T-helper 2 cell (primary cell): ENCODE measurements around the gene C2orf92.
"Not testable (repeated sequence)": the region's sequence is repeated elsewhere in the genome, so short reads cannot be mapped to it uniquely, and the experiment has no call there.

Experiments
- DNase-seq, 5 experiments: peaks; one replicate each; pipeline versions ENCODE4 v3.0.0 to v3.0.0-alpha.2; 2012 to 2022

Gene C2orf92

DNA sequence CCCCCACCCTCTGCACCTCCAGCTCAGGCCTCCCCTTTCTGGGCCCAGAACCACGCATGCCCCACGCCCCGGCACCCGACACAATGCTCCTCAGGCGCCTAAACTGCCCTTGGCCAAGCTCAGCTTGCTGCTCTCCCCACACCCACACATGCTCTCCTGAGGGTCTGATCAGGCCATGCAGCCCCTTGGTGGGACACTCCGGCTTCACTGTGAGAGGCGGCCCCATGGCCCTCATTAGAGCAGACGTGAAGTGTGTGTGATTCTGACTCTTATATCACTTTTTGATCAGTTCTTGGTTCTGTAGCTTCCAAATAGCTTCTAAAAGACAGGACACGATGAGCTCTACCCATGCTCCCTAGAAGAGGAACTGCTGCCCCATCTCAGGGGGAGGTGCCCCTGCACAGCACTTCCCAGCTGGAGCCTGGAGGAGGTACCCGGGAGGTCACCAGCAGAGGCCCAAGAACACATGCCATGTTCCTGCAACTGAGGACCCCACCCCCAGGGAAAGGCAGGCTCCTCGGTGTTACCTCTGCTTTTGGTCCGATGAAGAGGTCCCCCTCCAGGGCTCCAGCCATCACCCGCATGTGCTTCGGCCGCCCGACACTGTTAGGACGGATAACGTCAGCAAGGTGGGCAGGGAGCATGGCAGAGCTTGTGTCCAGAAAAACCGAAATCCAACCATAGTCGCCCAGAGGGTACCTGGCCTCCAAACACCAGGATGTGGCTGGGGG, 9.3 kb upstream of the C2orf92 start:
- DNase-seq: no peak

DNA sequence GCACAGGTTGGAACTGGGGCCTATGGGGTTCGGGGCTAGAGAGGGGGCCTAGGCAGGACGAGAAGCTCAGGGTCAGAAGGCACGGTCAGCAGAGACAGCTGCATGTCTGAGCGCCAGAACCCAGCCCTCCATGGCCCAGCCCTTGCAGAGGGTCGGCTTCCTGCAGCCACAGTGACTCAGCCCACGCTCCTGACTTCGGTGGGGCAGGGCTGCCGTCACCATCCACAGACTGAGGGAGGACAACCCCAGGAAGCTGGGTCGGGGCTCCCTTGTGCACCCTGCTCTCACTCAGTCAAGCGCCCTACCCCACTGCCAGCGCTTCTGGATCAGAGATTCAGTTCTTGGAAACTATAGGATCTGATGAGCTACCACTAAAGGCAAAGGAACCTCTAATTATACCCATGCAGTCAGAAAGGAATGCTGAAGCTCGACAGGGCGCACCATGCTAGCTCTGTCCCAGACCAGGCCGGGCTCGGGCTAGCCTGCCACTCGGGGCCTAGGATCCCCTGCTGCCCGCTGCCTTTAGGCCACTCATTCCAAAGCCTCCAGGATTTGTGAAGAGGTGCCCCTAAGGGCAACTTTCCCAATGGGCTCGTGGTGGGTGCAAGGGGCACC, 8.6 kb upstream of the C2orf92 start:
- no peak for DNase-seq

DNA sequence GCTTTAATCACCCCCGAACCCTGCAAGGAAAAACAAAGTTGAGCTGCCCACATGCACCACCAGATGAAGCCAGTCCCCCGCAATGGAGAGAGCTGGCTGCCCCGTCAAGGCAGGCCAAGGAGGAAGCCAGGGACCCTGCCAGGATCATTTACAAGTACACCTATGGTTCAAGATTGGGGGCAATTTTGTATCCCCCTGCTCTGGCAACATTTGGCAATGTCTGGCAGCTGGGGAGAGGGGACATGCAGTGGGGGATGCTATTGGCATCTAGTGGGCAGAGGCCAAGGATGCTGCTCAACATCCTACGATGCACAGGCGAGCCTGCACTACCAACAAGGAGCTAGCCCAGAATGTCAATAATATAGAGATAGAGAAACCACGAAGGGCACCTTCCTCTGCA, 7.6 kb upstream of the C2orf92 start:
- no peak for DNase-seq

DNA sequence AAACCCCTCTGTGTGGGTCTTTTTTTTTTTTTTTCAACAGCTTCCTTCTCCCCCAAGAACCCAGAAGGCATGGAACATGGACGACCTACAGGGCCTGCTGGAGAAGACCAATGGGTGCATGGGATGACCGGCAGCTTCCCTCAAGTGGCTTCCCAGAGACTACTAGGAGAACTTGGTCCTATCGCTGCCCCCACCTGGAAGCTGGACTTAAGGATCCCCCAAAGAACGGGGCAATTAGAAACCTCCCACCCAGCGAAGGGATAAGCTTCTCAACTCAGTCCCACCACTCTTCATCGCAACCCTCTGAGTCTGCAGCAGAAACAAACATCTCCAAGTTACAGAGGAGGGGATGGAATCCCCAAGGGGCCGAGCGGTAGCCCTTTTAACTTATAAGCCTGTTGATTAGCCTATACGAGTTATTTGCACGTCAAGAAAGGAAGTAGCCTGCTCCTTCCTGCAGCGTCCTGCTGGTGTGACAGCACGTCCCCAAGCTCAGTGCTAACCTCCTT, 7.1 kb upstream of the C2orf92 start:
- no peak for DNase-seq

DNA sequence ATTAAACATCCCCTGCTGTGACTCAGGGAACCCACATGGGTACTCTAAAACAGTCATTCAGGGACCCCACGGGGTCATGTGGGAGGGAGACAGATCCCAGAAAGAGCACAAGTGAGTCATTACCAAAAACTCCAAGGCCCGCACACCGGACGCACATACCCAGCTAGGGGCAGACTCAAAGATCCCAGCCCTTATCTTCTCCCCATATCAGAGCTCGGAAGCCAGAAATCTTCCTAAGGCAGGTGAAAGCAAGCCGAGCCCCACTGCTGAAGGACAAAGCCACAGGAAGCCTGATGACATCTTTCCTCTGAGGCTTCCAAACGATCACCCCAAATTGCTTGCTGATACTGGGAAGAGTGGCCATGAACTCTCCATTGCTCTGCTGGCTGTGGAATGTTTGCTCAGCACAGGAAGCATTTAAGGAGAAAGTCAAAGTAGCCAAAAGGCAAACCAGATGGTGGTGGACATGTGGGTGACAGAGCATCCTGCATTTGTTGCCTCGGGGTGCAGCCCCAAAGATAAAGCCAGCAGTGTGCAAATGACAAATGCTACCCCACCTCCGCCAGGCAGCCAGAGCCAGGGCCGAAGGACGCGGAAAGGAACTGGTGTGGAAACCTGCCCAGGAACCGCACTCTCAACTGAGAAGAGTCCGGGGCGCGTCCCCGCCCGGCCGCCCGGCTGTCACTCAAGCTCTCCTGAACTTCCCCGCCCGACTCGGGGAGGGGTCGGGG, 6.5 kb upstream of the C2orf92 start:
- peak in 4 of 5 experiments; percentile 45 to 90 (median 68) for DNase-seq

DNA sequence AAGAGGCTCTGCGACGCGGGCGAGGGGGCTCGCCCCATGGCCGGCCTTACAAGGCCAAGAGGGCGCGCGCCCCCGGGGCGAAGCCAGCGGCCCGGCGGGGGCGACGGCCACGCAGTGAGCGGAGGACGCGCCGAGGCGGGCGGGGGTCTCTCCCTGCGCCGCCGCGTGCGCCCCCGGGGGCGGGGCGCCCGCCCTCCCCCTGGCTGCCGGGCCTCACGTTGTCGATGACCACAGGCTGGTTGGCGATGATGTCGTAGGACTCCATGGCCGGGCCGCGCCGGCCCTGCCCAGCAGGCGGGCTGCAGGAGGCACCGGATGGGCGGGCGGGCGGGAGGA, 5.9 kb upstream of the C2orf92 start:
- no peak for DNase-seq

DNA sequence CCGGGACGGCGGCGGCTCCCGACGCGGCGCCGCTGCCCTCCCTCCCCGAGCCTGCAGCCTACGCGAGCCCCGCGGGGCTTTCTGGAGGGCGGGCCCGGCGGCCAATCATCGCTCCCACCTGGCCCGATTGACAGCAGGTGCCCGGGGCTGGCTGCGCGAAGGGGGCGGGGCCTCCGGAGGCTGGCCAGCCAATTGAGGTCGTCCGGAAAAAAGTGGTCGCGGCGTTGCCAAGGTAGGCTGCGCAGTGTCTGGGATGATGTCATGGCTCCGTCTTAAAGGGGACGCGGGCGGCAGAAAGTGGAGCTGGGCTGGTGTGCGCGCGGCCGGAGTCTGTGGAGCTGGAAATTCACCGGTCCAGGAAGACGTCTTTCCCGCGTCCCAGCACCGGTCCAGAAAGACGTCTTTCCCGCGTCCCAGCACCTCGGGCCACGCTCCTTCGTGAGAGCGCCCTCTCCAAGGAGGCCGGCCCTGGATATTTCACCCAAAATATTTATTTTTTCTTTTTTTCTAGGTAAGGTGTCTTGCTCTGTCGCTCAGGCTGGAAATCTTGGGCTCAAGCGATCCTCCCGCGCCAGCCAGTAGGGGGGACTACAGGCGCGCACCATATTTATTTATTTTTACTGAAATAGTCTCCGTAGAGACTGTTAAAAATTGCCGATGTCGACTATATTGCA, 5.4 kb upstream of the C2orf92 start, which contains the start of gene ACTR1B:
Gene ACTR1B (minus strand): TSS at position 83 of the 674 bp plus-strand sequence. CDS start 154 bp downstream, outside the sequence.
- DNase-seq: peak; percentile 95 to 99 (median 98)

DNA sequence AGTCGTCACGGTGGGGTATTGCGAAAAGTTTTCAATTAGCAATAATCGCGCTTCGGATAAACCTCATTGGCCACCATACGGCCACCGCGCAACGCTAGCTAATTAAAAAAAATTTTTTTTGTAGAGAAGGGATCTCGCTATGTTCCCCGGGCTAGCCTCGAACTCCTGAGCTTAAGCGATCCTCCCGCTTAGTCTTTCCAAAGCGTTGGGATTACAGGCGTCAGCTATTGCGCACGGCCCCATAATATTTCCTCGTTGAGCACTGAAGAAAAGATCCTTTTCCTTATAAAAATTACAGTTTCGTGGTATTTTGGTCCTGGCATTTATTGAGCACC, 4.9 kb upstream of the C2orf92 start:
- DNase-seq: no peak

DNA sequence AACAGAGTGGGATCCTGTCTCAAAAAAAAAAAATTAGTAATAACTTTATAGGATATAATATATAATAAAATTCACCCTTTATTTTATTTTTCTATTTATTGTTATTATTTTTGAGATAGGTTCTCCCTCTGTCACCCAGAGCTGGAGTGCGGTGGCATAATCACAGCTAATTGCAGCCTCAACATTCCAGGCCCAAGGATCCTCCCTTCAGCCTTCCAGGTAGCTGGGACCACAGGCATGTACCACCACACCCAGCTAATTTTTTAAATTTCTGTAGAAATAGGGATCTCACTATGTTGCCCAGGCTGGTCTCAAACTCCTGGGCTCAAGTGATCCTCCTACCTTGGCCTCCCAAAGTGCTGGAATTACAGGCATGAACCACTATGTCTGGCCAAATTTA, 958 bp downstream of the C2orf92 start:
- no peak for DNase-seq

DNA sequence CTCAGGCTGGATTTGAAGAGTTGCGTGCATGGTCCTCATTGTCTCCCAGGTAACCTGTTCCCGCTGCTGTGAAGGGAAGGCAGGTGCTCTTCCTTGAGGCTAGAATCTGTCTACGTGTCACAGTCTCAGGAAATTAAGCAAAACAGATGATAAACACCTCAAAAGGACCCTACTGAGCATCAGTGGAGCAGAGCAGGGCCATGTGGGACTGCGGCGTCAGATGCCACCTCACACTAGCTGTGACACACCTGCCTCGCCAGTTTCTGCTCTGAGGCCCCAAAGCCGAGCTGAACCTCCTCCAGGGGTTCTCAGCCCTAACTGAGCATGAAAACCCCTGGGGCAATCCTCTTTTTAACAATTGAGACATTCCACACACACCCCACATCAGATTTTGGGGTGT, 2.0 kb downstream of the C2orf92 start:
- DNase-seq: no peak

DNA sequence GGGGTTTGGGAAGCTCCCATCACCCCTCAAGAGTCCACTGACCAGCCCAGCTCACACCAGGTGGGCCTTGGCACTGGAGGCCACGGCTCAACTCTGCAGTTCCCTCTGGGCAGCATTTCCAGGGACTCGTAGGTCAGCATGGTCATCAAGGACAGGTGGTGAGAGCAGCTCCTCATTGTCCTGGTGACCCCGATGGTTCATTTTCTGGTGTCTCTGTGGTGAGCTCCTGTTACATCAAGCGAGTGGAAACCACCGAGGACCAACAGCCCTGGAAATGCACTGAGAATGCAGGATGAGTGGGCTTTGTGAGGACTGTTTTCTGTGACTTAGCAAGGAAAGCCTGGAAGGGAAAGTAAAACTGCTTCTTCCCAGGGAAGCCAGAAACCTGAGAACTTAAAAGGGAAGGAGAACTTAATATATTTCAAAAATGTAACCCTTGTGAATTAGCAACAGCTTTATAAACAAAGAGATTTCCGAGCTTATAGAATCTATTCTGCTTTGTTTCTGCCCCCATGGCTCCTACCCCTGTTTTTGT, 3.2 kb downstream of the C2orf92 start:
- not testable (repeated sequence) for DNase-seq

DNA sequence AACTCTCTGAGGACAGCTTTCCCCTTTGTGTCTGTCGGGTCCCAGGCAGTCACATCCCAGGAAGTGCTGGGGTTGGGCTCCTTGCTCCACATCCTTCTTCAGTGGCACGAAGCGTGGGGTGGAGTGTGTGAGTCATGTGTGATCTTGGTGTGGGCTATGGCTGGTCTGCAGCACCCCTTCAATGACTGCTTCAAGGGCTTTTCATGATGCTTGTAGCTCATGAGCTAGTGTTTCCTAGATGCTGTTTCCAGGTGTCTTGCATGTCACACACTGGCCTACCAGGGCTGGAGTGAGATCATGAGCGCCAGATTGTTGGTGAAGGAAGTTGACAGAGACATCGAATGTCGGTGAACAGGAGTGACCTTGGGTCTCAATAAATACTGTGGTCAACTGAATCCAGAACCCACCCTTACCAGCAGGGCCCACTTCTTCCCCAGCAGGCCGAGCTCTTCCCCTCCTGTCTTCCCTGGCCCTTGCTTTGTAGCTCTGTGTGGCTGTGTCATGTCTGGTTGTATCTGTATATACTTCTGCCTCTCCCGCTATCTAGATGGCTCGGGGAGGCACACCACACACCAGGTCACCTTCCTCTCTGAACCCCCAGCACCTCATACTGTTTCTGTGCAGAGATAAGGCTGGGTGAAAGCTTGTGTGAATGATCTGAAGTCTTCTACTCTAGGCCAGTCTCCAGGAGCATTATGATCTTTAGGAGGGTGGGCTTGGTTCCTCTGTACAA, 3.8 kb downstream of the C2orf92 start:
- DNase-seq: no peak

DNA sequence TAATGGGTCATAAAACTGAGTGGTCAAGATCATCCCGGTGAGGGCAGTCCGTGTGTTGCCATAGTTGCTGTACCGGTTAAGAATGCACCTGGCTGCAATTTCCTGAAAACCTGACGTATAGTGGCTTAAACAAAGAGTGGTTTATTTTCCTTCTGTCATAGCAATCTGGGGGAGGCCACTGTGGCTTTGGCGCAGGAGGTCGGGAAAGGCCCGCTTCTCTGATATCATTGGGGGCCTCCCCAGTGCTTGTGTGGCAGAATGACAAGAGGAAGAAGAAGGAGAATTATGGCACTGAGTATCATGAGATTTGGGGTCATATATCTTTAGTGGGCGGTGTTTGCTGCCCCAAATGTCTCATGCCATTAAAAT, 4.4 kb downstream of the C2orf92 start:
- no peak for DNase-seq

DNA sequence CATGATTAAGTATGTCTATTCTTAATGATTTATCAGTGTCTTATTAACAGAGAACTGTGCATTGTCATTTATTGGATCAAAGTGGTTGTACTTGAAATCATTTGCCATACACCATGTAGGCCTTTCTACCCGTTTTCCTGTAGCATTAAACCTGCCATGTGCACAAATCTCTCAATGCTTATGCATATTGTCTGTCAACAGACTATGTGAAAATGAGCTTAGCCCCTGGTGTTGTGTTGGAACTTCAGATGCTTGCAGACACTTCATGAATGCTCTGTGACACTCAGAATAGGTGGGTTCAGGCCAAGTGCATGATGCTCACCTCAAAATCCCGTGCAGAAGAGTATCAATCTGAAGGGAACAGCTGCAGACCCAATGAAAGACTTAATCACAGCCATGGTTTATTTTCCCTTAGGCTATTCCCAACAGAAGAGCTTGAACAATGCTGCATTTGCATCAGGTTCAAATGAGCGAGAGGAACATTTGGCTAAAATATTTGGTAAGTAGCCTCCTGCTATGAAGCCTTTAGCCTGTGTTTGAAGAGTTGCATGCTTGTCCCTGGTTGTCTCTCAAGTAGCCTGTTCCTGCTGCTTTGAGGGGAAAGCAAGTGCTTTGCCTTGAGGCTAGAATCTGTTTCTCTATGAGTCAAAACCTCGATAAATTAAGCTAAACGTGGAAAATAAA, 6.1 kb downstream of the C2orf92 start:
- no peak for DNase-seq

DNA sequence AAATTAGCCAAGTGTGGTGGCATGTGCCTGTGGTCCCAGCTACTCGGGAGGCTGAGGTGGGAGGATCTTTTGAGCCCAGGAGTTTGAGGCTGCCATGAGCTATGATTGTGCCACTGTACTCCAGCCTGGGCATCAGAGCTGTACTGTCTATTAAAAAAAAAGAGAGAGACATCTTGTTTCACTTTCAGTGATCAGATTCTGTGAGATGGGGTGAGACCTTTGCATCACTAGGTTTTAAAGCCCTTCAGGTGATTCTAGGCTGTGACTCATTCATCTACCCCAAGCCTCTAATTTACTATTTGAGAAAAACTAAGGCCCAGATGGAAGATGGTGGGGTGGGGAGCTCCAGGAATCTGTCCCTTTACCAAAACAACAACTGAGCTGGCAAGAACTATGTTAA, 7.1 kb downstream of the C2orf92 start:
- peak in 1 of 5 experiments; percentile 72 for DNase-seq

DNA sequence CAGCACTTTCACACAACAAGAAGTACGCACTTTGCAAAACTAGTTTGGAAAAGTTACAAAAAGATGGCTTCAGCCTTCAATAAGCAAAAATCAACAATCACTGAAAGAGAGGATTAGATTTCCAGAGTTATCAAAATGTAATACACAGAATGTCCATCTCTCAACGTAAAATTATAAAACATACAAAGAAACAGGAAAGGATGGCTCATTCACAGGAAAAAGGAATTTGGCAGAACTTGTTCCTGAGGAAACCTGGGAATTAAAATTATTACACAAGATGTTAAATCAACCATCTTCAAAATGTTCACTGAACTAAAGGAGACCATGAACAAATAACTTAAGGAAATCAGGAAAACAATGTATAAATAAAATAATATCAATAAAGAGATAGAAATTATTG, 8.0 kb downstream of the C2orf92 start:
- DNase-seq: no peak

DNA sequence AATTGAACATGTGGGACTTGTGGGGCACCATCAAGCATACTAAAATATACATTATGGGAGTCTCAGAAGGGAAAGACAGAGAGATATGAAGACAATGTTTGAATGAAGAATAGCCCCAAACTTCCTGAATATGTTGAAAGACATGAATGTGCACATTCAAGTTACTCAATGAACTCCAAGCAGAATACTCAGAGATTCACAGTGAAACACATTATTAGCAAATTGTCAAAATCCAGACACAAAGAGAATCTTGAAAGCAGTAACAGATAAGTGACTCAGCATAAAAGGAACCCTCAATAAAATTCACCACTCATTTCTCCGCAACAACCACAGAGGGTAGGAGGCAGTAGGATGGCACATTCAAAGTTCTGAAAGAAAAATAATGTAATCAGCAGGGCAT, 8.8 kb downstream of the C2orf92 start:
- DNase-seq: no peak

DNA sequence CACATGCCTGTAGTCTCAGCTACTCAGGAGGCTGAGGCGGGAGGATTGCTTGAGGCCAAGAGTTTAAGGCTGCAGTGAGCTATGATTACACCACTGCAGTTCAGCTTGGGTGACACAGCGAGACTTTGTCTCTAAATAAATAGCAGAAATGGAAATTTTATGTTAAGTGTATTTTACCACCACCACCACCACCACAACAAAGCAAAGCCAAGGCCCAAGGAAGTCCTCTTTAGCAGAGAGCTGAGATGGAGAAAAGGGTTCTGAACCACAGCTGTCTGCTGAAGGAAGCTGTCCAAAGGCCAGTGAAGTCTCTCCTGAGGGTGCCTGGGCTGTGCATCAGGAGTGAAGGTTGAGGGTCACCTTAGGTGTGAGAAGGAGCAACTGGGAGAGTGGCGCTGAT, 17.7 kb downstream of the C2orf92 start:
- DNase-seq: peak in 1 of 5 experiments; percentile 73

DNA sequence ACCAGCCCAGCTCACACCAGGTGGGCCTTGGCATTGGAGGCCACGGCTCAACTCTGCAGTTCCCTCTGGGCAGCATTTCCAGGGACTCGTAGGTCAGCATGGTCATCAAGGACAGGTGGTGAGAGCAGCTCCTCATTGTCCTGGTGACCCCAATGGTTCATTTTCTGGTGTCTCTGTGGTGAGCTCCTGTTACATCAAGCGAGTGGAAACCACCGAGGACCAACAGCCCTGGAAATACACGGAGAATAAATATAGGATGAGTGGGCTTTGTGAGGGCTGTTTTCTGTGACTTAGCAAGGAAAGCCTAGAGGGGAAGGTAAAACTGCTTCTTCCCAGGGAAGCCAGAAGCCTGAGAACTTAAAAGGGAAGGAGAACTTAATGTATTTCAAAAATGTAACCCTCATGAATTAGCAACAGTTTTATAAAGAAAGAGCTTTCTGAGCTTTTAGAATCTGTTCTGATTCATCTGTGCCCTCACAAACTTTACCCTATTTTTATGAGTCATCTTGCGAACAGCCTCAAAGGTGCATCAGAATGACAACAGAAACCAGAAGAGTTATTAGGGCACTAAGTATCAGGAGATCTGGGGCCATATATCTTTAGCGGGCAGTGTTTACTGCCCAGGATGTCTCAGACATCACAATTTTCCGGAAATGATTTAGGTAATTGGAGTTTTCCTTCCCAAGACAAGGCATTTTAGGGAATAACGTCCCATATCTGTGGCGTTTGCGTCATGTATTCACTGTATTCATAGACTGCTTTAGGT, 18.7 kb downstream of the C2orf92 start:
- DNase-seq: peak in 1 of 5 experiments; percentile 85

DNA sequence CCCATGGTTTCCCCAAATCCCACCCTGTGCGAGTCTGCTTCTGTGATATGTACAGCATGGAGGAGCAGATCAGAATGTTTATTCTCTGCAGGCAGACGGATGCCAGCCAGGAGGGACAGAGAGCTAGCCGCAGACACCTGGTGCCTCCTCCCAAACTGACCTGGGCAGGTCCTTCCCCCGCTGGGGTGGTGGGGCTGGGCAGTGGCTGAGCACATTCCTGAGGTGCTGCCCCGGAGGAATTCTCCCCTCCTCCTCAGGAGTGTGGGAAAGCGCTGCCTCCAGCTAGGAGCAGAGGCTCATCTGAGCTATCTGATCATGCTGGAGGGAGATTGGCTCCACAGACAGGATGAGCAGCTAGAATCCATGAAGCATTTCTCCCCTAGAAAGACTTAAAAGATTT, 21.7 kb downstream of the C2orf92 start:
- no peak for DNase-seq

DNA sequence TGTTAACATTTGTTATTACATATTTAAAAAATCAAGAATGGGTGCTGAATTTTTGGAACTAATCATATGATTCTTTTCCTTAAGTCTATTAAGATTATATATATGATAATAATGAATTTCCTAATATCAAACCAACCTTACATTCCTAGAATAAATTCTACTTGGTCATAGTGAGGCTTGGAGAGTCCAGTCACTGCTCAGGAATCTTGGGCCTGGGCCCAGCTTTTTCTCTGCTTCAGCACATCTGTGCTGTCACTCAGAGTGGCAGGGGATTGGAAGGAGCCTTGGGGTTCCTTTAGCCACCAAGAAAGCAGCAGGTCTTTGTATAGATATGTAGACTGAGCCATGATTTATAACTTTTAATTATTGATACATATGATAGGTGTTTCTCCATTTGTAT, 24.0 kb downstream of the C2orf92 start:
- no peak for DNase-seq
